HCT116 (cell line): ENCODE results near the gene SPINT2. TPM values are rescaled to one million over a fixed set of nuclear protein-coding genes. Genes with fewer than 3 reads are reported as not detected.
A peak's percentile ranks its signal among the peaks of the same experiment; 100 is the strongest.

Experiments used
- ATAC-seq: fragments of 200-7000 bp; cut with Tn5 transposase; 2 replicates; pipeline ENCODE4 v1.9.1; 2020; ENCODE audit warnings: mild to moderate bottlenecking, moderate library complexity
- BruUV-seq: library from RNA; stranded (reverse); fragments of 400-500 nt; replicated peaks from 2 replicates; lab custom pipeline; 2021; lab: Mats Ljungman, UMichigan
- CTCF ChIA-PET: fragments of 300-600 bp; sonication (Branson Sonifier 250); formaldehyde crosslinking; loops from one replicate; lab custom pipeline; 2021; ENCODE audit warnings: antibody characterized with exemption; lab: Charles Lee
- POLR2A ChIA-PET: fragments of 300-600, 350-600 bp; sonication (Branson Sonifier 250); formaldehyde crosslinking; loops from one replicate; lab custom pipeline; 2021; ENCODE audit warnings: antibody characterized with exemption; lab: Charles Lee
- RAD21 ChIA-PET, 2 experiments: fragments of 300-600 bp; sonication (Branson Sonifier 250); formaldehyde crosslinking; loops; one replicate each; lab custom pipeline; 2023; ENCODE audit warnings: low total read pairs in 2 of 2; ENCODE audit not compliant: uncharacterized antibody in 2 of 2, unreplicated experiment in 2 of 2, low non-redundant PET in 1 of 2; lab: Charles Lee
- DNase-seq: peaks from one replicate; pipeline ENCODE4 v3.0.0-alpha.2; 2010; ENCODE audit warnings: low read depth, low spot score
- H2AFZ ChIP-seq: fragments of 200-600 bp; shearing (Covaris generic), sonication (generic); 2 replicates; pipeline ENCODE4 v1.6.1; 2017; ENCODE audit warnings: low read depth, mixed run types, mixed read lengths, antibody characterized with exemption, low read length; ENCODE audit not compliant: poor library complexity, severe bottlenecking
- H3K27ac ChIP-seq: 2 replicates; pipeline ENCODE4 v1.5.1; 2012; ENCODE audit warnings: low read depth, low read length
- H3K27me3 ChIP-seq: fragments of 200-600 bp; sonication (generic); 2 replicates; pipeline ENCODE4 v1.6.1; 2016; ENCODE audit warnings: mixed run types, low read length, mixed read lengths; ENCODE audit not compliant: insufficient read depth
- H3K36me3 ChIP-seq, 2 experiments: fragments of 200-500 bp in 1 of 2; fragments of 200-600 bp in 1 of 2; sonication (Bioruptor generic) in 1 of 2; sonication (generic) in 1 of 2; 2 replicates each; pipeline versions ENCODE4 v1.5.1 to v1.6.1; 2014 to 2016; ENCODE audit warnings: low read length in 2 of 2, inconsistent platforms in 1 of 2, mixed read lengths in 1 of 2, mixed run types in 1 of 2; ENCODE audit not compliant: insufficient read depth in 2 of 2, control insufficient read depth in 1 of 2
- H3K4me1 ChIP-seq, 2 experiments: fragments of 200-600 bp in 1 of 2; sonication (generic) in 1 of 2; 2 replicates each; pipeline versions ENCODE4 v1.5.1 to v1.6.1; 2012 to 2017; ENCODE audit warnings: low read length in 2 of 2, inconsistent platforms in 1 of 2, mild to moderate bottlenecking in 1 of 2, mixed read lengths in 1 of 2, mixed run types in 1 of 2, moderate library complexity in 1 of 2; ENCODE audit not compliant: insufficient read depth in 2 of 2, control insufficient read depth in 1 of 2
- H3K4me2 ChIP-seq: fragments of 200-600 bp; sonication (generic); 2 replicates; pipeline ENCODE4 v1.6.1; 2017; ENCODE audit warnings: mixed run types, low read length, mixed read lengths
- H3K4me3 ChIP-seq, 2 experiments: fragments of 200-600 bp in 1 of 2; sonication (generic) in 1 of 2; replicated peaks in 1 of 2; 2 replicates each; pipeline ENCODE4 v1.5.1; 2011 to 2016; ENCODE audit warnings: low read length in 2 of 2, control low read depth in 1 of 2, low read depth in 1 of 2, mild to moderate bottlenecking in 1 of 2, mixed read lengths in 1 of 2, mixed run types in 1 of 2
- H3K79me2 ChIP-seq: fragments of 200-600 bp; sonication (generic); 2 replicates; pipeline ENCODE4 v1.6.1; 2017; ENCODE audit warnings: mild to moderate bottlenecking, mixed run types, low read length, moderate library complexity, mixed read lengths; ENCODE audit not compliant: insufficient read depth
- H3K9ac ChIP-seq: fragments of 200-600 bp; sonication (generic); 2 replicates; pipeline ENCODE4 v1.6.1; 2016; ENCODE audit warnings: low read length, mixed read lengths
- H3K9me2 ChIP-seq: fragments of 200-600 bp; sonication (generic), shearing (Covaris generic); 2 replicates; pipeline ENCODE4 v1.6.1; 2017; ENCODE audit warnings: mixed run types, mild to moderate bottlenecking, moderate library complexity; ENCODE audit not compliant: insufficient read depth
- H3K9me3 ChIP-seq, 2 experiments: fragments of 200-500 bp in 1 of 2; fragments of 200-600 bp in 1 of 2; sonication (Bioruptor generic) in 1 of 2; sonication (generic) in 1 of 2; 2 replicates each; pipeline ENCODE4 v1.6.1; 2014 to 2017; ENCODE audit warnings: low read length in 2 of 2, mixed read lengths in 2 of 2, inconsistent platforms in 1 of 2, low read depth in 1 of 2, mild to moderate bottlenecking in 1 of 2, mixed run types in 1 of 2, moderate library complexity in 1 of 2; ENCODE audit not compliant: control insufficient read depth in 1 of 2, insufficient read depth in 1 of 2
- H4K20me1 ChIP-seq: fragments of 200-600 bp; sonication (generic), shearing (Covaris generic); 2 replicates; pipeline ENCODE4 v1.6.1; 2017; ENCODE audit warnings: mixed run types, mild to moderate bottlenecking, moderate library complexity; ENCODE audit not compliant: insufficient read depth
- ATF3 ChIP-seq: IDR thresholded peaks from 2 replicates; pipeline ENCODE4 v1.6.1; 2012
- CBX3 ChIP-seq: IDR thresholded peaks from 2 replicates; pipeline ENCODE4 v1.6.1; 2012; ENCODE audit warnings: low read depth
- CEBPB ChIP-seq: IDR thresholded peaks from 2 replicates; pipeline ENCODE4 v1.6.1; 2012; ENCODE audit warnings: low read depth
- EGR1 ChIP-seq: IDR thresholded peaks from 2 replicates; pipeline ENCODE4 v1.6.1; 2012; ENCODE audit warnings: low read depth
- EZH2 ChIP-seq: fragments of 200-600 bp; sonication (generic); IDR thresholded peaks from 2 replicates; pipeline ENCODE4 v1.6.1; 2017; ENCODE audit warnings: antibody characterized with exemption, mixed run types
- EZH2phosphoT487 ChIP-seq: fragments of 200-600 bp; IDR thresholded peaks from 2 replicates; pipeline ENCODE4 v1.6.1; 2018; ENCODE audit warnings: antibody characterized with exemption, borderline replicate concordance
- MAX ChIP-seq: IDR thresholded peaks from 2 replicates; pipeline ENCODE4 v1.6.1; 2012
- POLR2AphosphoS5 ChIP-seq: IDR thresholded peaks from 2 replicates; pipeline ENCODE4 v1.6.1; 2011; ENCODE audit warnings: mild to moderate bottlenecking, low read depth, low read length, moderate library complexity
- RAD21 ChIP-seq: IDR thresholded peaks from 2 replicates; pipeline ENCODE4 v1.6.1; 2012; ENCODE audit warnings: low read depth, mild to moderate bottlenecking
- SIN3A ChIP-seq: IDR thresholded peaks from 2 replicates; pipeline ENCODE4 v1.6.1; 2012; ENCODE audit warnings: low read depth
- SP1 ChIP-seq: IDR thresholded peaks from 2 replicates; pipeline ENCODE4 v1.6.1; 2012; ENCODE audit warnings: low read depth
- TCF7L2 ChIP-seq: IDR thresholded peaks from 2 replicates; pipeline ENCODE4 v1.7.0; 2011; ENCODE audit warnings: borderline replicate concordance, inconsistent platforms; ENCODE audit not compliant: insufficient read depth, insufficient read length; ENCODE audit errors: extremely low read depth
- ZBTB33 ChIP-seq: IDR thresholded peaks from 2 replicates; pipeline ENCODE4 v1.6.1; 2011; ENCODE audit warnings: mild to moderate bottlenecking, low read length, moderate library complexity; ENCODE audit not compliant: insufficient replicate concordance; ENCODE audit errors: extremely low read depth
- intact Hi-C: fragments of 100-400 bp; cut with micrococcal nuclease; formaldehyde crosslinking; loops from 2 replicates; pipeline ENCODE4 v1.10.0; 2022
- total RNA-seq: library from RNA; stranded (reverse); gene quantifications from one replicate; pipeline ENCODE4 v1.2.1, GENCODE V29; 2021; ENCODE audit not compliant: unreplicated experiment

The SPINT2 gene
- total RNA-seq, 1 experiment from 2014 or later: 500 TPM

GRCh38 chr19:38317104-38317612 lies 52.8 kb downstream of the SPINT2 start:
- intact Hi-C loops: no loop called here
- peaks cover 17 to 48% of the 10 kb centered on the region in 2 experiments for H3K4me1 ChIP-seq
- ChIA-PET RAD21 (no interaction called here), POLR2A (no interaction called here), CTCF (no interaction called here)
- no peak for TF ChIP-seq TCF7L2
- no peak for TF ChIP-seq EZH2phosphoT487
- TF ChIP-seq EZH2: no peak
- TF ChIP-seq ATF3: no peak
- no peak for TF ChIP-seq EGR1
- no peak for TF ChIP-seq CEBPB
- TF ChIP-seq POLR2AphosphoS5: no peak
- TF ChIP-seq CBX3: no peak
- TF ChIP-seq RAD21: no peak
- TF ChIP-seq ZBTB33: no peak
- no peak for TF ChIP-seq MAX
- TF ChIP-seq SP1: no peak
- TF ChIP-seq SIN3A: no peak
- H2AFZ ChIP-seq: no peak overlapping the region
- no peaks in the 10 kb centered on the region for H3K9me3 ChIP-seq
- no peaks in the 10 kb centered on the region for H3K9me2 ChIP-seq
- peak overlapping the region; percentile 92; the same call in 1 of the 2 replicates for H3K4me2 ChIP-seq
- H3K4me3 ChIP-seq: no peak overlapping the region
- H3K36me3 ChIP-seq: no peaks in the 10 kb centered on the region
- DNase-seq (no peak), ATAC-seq (no peak)
- no peak overlapping the region for H3K9ac ChIP-seq
- BruUV-seq: no TSS peak
- no peak overlapping the region for H3K27ac ChIP-seq
- no peaks in the 10 kb centered on the region for H3K27me3 ChIP-seq
- H4K20me1 ChIP-seq: no peaks in the 10 kb centered on the region
- H3K79me2 ChIP-seq: peaks cover 41% of the 10 kb centered on the region
